HEK293T (cell line): ENCODE measurements around the gene CLASRP.

Source experiments
- ELF4 ChIP-seq: fragments of 450-650 bp; IDR thresholded peaks from 2 replicates; pipeline ENCODE4 v1.6.1; 2017; ENCODE audit warnings: antibody characterized with exemption
- FOXA1 ChIP-seq: fragments of 450-650 bp; IDR thresholded peaks from 2 replicates; pipeline ENCODE4 v1.6.1; 2016; ENCODE audit warnings: mild to moderate bottlenecking
- FOXM1 ChIP-seq: fragments of 450-650 bp; IDR thresholded peaks from 2 replicates; pipeline ENCODE4 v1.6.1; 2017; ENCODE audit warnings: mild to moderate bottlenecking, borderline replicate concordance
- LEF1 ChIP-seq: fragments of 450-650 bp; IDR thresholded peaks from 2 replicates; pipeline ENCODE4 v1.6.1; 2017; ENCODE audit warnings: mild to moderate bottlenecking, borderline replicate concordance
- NFRKB ChIP-seq: fragments of 450-650 bp; IDR thresholded peaks from 2 replicates; pipeline ENCODE4 v1.6.1; 2016; ENCODE audit warnings: mild to moderate bottlenecking, moderate library complexity

GRCh38 chr19:45005787-45006186, 33.1 kb upstream of the CLASRP start:
- TF ChIP-seq ELF4 (no peak), FOXM1 (no peak), NFRKB (no peak), FOXA1 (no peak), LEF1 (no peak)
